Measurements from ENCODE around the gene LHX5. TPM values are rescaled to one million over a fixed set of nuclear protein-coding genes. Genes with fewer than 3 reads are reported as not detected.

The LHX5 gene
- total RNA-seq, 4 donors from 2014 or later = not detected

- TF ChIP-seq, protein P1, sequence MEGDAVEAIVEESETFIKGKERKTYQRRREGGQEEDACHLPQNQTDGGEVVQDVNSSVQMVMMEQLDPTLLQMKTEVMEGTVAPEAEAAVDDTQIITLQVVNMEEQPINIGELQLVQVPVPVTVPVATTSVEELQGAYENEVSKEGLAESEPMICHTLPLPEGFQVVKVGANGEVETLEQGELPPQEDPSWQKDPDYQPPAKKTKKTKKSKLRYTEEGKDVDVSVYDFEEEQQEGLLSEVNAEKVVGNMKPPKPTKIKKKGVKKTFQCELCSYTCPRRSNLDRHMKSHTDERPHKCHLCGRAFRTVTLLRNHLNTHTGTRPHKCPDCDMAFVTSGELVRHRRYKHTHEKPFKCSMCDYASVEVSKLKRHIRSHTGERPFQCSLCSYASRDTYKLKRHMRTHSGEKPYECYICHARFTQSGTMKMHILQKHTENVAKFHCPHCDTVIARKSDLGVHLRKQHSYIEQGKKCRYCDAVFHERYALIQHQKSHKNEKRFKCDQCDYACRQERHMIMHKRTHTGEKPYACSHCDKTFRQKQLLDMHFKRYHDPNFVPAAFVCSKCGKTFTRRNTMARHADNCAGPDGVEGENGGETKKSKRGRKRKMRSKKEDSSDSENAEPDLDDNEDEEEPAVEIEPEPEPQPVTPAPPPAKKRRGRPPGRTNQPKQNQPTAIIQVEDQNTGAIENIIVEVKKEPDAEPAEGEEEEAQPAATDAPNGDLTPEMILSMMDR (IDR thresholded peaks at IDR 0.05) = no peak
- no peak for ATAC-seq (ENCODE audit: low FRiP score)
- DNase-seq (ENCODE audit: low spot score) = no peak
Measured at GRCh38 chr12:113464452-113464775, 7.3 kb downstream of the LHX5 start.

DNA sequence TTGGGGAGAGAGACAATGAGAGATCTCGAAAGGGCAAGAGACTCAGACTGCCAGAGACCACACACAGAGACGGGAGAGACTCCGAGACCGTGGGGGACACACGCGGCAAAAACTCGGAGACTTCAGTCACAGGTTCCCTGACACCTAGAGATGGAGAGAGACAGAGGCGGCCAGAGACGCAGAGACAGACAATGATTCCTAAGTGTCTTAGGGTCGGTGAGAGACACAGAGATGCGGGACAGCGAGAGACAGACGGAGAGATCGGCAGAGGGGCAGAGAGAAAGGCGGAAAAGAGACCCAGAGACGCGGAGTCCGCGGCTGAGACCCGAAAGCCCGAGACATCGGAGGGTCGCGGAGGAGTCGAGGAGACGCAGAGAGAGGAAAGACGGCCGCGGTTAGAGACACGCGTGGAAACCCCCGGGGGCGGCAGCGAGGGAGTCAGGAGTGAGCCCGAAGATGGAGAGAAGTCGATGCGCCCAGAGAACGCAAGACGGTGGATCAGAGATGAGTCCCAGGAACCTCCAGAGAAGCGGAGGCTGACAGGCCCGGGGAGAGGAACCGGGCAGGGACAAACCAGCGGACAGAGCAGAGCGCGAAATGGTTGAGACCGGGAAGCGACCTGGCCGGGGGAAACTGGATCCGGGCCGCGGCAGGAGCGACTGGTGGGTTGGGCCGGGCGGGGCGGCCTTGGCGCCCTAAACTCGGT, 7.8 kb downstream of the LHX5 start:
- no peak for ATAC-seq (ENCODE audit: low FRiP score)
- no peak for DNase-seq (ENCODE audit: low spot score)
- TF ChIP-seq, protein P1 (IDR thresholded peaks at IDR 0.05) = no peak

DNA sequence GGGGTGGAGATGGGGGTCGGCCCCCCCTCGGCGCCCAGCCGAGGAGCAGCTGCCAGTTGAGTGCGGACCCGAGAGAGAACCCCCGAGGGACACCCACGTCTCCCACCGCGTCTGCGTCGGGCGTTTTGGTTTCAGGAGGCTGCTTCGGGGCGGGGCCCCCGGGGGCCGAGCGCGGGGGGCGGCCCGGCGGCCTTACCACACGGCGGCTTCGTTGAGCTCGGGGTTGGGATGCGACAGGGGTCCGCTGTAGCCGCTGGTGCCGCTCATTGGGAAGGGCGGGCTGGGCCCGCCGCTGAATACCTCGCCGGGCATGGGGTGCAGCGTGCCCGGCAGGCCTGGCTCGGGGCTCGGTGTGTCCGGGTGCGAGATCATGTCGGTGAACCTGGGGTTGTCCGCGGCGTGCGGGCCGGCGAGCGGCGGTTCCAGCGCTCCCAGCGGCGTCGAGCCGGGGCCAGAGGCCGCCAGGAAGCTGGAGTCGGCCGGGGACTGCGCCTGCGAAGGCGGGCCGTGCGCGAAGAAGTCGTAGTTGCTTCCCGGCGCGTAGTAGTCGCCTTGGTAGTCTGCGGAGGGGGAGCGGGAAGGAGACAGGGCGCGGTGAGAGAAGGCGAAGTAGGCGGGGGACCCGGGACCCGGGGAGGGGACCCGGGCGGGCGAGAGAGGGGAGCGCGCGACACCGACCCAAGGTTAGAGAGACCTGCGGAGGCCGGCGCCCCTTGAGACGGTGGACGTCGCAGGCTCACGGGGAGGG, 8.5 kb downstream of the LHX5 start:
- TF ChIP-seq, protein P1 (IDR thresholded peaks at IDR 0.05) = no peak
- ATAC-seq (ENCODE audit: low FRiP score) = no peak
- no peak for DNase-seq (ENCODE audit: low spot score)

- ATAC-seq (ENCODE audit: low FRiP score) (no peak), DNase-seq (ENCODE audit: low spot score) (peak; percentile 65)
- TF ChIP-seq, protein P1 (IDR thresholded peaks at IDR 0.05) = no peak
Measured at GRCh38 chr12:113462117-113462774, 9.4 kb downstream of the LHX5 start.

- no peak for ATAC-seq (ENCODE audit: low FRiP score)
- DNase-seq (ENCODE audit: low spot score) = no peak
- TF ChIP-seq, protein P1 (IDR thresholded peaks at IDR 0.05) = no peak
Measured at GRCh38 chr12:113461666-113462065, 10.0 kb downstream of the LHX5 start.

DNA sequence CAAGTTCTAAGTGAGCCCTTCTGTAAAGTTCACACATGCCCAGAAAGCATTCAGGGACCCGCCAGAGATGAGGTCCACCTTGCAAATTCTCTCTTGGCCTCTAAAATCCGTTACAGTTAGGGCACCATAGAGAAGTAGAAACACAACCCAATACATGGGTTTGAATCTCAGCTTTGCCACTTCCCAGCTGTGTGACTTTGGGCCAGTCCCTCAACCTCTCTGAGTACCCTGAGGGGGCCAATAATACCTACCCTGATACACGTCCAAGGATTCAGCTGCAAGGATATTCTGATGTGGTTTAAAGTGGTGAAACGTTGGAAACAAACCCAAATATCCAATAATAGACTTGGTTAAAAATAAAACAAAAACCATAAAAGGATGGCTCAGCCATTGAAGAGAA, 11.7 kb downstream of the LHX5 start:
- TF ChIP-seq, protein P1 (IDR thresholded peaks at IDR 0.05) = no peak
- no peak for DNase-seq (ENCODE audit: low spot score)
- ATAC-seq (ENCODE audit: low FRiP score) = no peak
